Posterior vena cava (tissue), 2 donors: ENCODE results near the gene SIGMAR1. TPM values are rescaled to one million over a fixed set of nuclear protein-coding genes. Genes with fewer than 3 reads are reported as not detected.

Source experiments
- DNase-seq: peaks from one replicate; pipeline ENCODE4 v3.0.0-alpha.2; 2020; ENCODE audit warnings: low spot score
- intact Hi-C, 2 donors: fragments of 100-400 bp; cut with DNase I; formaldehyde crosslinking; loops; one replicate each; pipeline versions ENCODE4 v1.14.1 to v1.14.2; 2022 to 2023
- total RNA-seq, 2 donors: library from RNA; stranded (reverse); fragmentation: NEBNext Ultra II Directional; extraction: Animal tissue kit (Norgen Biotek cat#: 25700); gene quantifications; one replicate each; pipeline ENCODE4 v1.2.1, GENCODE V29; 2021
- donor health status: DM: yes; HTN: yes; CAD: no.
- donor health status: DM: yes; HTN: yes; CAD: no.

The SIGMAR1 gene
- total RNA-seq, 2 donors from 2014 or later: 38.1 to 48.5 TPM

DNA sequence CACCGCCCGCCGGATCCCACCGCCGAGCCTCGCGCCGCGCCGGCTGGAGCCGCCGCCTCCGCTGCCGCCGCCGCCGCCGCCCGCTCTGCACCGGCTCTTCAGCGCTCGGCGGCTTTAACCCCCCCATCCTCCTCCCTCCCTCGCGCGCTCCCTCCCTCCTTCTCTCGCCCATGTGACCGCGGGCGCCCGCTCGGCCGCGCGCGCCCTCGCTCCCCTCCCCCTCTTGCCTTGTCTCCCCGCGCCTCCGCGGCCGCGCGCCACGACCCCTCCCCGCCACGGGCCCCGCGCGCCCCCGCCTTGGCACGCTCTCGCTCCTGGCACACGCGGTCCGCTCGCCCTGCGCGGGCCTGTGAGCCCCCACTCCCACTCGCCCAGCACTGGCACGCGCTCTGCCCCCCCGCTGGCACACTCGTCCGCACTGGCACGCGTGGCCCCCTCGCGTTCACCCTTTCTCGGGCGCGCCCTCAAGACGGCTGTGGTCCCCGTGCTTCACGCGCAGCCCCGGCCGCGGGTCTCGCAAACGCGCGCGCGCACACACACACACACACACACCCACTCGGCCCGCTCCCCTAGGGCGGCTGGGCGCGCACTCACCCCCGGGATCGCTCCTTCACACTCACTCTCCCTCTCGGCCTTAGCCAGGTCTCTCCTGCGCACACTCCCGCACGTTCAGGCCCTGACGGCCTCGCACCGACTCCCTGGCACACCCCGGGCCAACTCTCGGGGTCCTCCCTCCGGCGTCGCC is 47.8 kb downstream of the SIGMAR1 start, which contains the start of gene CNTFR:
Gene CNTFR, minus strand, starts transcription at position 89 of the 745 bp plus-strand sequence. CDS start 20,743 bp downstream, outside the sequence.
- intact Hi-C loops: loop anchor here (5.0 to 10.0 kb wide), 3 partner anchors 43 to 185 kb away; no protein-coding TSS in a partner anchor
- DNase-seq: peak; percentile 84

DNA sequence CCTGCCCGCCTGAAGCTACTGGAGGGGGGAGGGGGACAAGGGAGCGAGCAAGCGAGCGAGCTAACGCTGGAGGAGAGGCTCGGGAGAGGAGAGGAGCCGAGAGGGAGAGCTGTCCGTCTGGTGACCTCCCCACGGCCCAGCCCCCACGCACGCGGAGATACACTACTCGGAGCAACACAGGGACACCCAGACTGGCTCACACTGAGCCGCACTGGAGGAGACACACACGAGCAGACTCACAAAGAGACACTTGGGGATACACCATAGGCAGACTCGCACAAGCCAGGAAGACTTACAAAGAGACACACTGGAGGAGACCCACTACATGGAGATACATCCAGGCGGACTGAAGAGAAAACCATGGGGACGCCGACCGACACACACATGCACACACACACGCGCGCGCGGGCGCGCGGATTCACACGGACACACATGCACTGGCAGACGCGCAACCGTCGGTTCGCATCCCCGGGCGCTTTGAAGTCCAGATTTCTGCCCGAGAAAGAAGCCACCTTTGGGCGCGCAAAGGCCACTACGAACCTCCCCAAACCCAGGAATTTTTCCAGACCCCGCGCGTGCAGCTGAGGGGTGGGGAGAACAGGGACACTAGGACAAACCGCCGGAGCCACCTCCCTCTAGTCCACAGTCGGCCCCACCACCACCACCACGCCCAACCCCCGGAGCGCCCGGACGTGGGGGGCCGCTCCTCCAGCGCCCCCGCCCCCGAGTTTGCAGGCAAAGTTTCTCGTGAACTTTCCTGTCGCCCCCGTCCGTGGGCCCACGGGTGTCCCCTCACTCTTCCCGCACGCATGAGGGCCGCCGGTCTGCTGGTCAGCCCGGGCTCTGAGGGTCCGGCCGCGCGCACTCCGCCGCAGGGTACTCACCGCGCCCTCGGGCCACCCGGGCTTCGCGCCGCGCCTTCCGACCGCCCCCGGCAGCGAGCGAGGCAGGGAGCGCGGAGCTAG is 48.6 kb downstream of the SIGMAR1 start:
- DNase-seq: no peak
- intact Hi-C loops: loop anchor here in 1 of 2 donors (10.0 kb wide), 1 partner anchor 184 kb away; no protein-coding TSS in a partner anchor

DNA sequence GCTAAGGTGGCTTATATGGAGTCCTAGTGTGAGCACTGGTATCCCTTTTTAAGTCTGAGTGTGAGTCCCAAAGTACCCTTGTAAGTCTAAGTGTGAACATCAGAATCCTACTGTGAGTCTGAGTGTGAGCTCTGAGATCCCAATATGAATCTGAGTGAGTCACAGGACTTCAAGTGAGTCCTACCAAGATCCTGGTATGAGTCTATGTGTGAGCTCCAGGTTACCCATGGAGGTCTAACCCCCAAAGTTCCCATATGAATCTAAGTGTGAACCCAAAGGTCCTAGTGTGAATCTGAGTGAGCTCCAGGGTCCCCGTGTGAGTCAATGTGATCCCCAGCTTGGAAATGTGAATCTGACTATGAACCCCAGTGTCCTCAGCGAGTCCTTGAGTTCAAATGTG is 50.3 kb downstream of the SIGMAR1 start:
- intact Hi-C loops: loop anchor here in 1 of 2 donors (10.0 kb wide), 1 partner anchor 182 kb away; no protein-coding TSS in a partner anchor
- no peak for DNase-seq

DNA sequence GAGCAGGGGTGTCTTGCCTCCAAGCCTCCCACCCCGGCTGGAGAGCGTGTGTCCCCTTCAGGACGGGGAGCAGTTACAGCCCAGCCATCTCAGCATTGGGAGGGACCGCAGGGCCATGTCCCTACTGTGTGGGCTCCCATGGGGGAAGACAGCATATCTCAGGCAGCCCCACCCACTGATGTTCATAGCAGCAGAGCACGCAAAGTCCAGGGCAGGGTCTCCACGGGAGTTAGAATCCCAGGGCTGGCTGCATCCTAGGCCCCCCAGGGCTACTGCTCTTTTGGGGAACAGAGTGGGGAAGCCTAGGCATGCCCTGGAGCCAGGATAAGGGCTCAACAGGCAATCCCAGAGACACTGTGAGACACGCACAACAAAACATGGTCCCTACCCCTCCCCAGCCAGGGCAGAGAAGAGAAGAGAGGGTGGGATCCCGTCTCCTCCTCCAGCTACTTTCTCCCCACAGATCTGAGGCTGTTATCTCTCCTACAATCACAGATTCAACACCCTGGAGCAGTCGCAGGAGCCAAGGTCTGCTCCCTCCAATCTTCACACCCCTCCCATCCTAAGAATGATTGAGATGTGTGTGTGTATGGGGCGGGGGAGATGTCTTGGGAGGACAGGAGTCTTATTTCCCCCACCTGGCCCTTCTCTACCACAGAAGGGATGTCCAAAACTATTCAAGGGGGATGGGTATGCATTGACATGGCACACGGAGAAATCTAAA is 51.5 kb downstream of the SIGMAR1 start:
- intact Hi-C loops: loop anchor here in 1 of 2 donors (10.0 kb wide), 1 partner anchor 181 kb away; no protein-coding TSS in a partner anchor

DNA sequence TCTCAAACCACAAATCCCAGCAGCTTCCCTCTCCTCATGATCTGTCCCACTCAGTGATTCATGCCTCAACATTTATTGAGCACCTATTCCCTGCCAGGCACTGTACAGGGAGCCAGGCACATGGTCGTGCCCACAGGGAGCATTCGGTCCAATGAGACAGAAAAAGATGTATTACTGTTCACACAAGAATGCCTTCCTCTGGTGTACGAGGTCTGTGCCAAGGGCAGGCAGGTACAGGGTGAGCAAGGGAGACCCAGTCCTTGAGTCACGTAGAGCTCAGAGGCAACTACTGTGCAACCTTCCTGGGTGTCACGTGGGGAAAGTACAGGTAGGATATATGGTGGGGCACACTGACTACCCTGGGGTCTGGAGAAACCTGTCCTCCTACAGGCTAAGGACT is 52.6 kb downstream of the SIGMAR1 start:
- no peak for DNase-seq
- intact Hi-C loops: loop anchor here in 1 of 2 donors (10.0 kb wide), 1 partner anchor 180 kb away; no protein-coding TSS in a partner anchor

More for the DNA sequence above, 51.5 kb downstream of the SIGMAR1 start:
- DNase-seq: no peak

Other genes with a start within 250 kb of the SIGMAR1 start
- 10 to 100 TPM; 26.3 to 39.3 TPM for gene FAM219A, start 179.2 kb downstream of the SIGMAR1 start, total RNA-seq
- gene DNAI1, start 179.0 kb downstream of the SIGMAR1 start, total RNA-seq: not detected
- gene ENHO, start 114.8 kb downstream of the SIGMAR1 start, total RNA-seq: under 1 TPM; 0.24 to 0.74 TPM
- 10 to 100 TPM in 1 of 2 donors, 1 to 10 TPM in 1; 7.0 to 15.5 TPM for gene CNTFR, start 48.1 kb downstream of the SIGMAR1 start, total RNA-seq
- 10 to 100 TPM in 1 of 2 donors, 1 to 10 TPM in 1; 5.1 to 10.8 TPM for gene RPP25L, start 25.7 kb downstream of the SIGMAR1 start, total RNA-seq
- gene DCTN3, start 17.3 kb downstream of the SIGMAR1 start, total RNA-seq: 10 to 100 TPM; 73.8 to 77.0 TPM
- not detected for gene ARID3C, start 8.7 kb downstream of the SIGMAR1 start, total RNA-seq
- 10 to 100 TPM; 22.2 to 33.0 TPM for gene GALT, start 8.9 kb upstream of the SIGMAR1 start, total RNA-seq
- 10 to 100 TPM; 12.6 to 34.2 TPM for gene IL11RA, start 14.4 kb upstream of the SIGMAR1 start, total RNA-seq
- gene CCL27, start 24.9 kb upstream of the SIGMAR1 start, total RNA-seq: under 1 TPM in 1 of 2 donors, not detected in 1; 0.33 TPM
- 10 to 100 TPM; 15.2 to 27.1 TPM for gene CCL19, start 53.5 kb upstream of the SIGMAR1 start, total RNA-seq
- gene CCL21, start 72.3 kb upstream of the SIGMAR1 start, total RNA-seq: 100 to 1,000 TPM; 143 to 161 TPM